Umbilical cord (tissue), 2 donors: ENCODE measurements around the gene RHPN2. TPM values are rescaled to one million over a fixed set of nuclear protein-coding genes. Genes with fewer than 3 reads are reported as not detected.
"Not testable (repeated sequence)": the region's sequence is repeated elsewhere in the genome, so short reads cannot be mapped to it uniquely, and the experiment has no call there.

Source experiments
- DNase-seq: peaks from one replicate; pipeline ENCODE4 v3.0.0-alpha.2; 2015; ENCODE audit warnings: low spot score
- total RNA-seq: library from RNA; depleted of rRNA; stranded (reverse); fragments of >200 nt; gene quantifications from one replicate; pipeline ENCODE4 v1.2.3, GENCODE V29; 2014; ENCODE audit warnings: low replicate concordance; ENCODE audit not compliant: insufficient read depth

RHPN2 gene
- total RNA-seq, 1 donor from 2014 or later = 4.1 TPM

- DNase-seq = no peak
These were observed 87.4 kb downstream of the RHPN2 start for GRCh38 chr19:32977280-32977679.

GRCh38 chr19:32976223-32976805 is 88.4 kb downstream of the RHPN2 start:
- peak; percentile 42 for DNase-seq

- peak; percentile 100 for DNase-seq
These were observed 92.8 kb downstream of the RHPN2 start, which contains the start of the genes CEP89 and FAAP24 for GRCh38 chr19:32971715-32972540. Gene CEP89 (minus strand): TSS chr19:32971958. CDS start chr19:32971874, 84 bp downstream. Gene FAAP24 (plus strand): TSS chr19:32972242. CDS start chr19:32973197, 955 bp downstream.

DNA sequence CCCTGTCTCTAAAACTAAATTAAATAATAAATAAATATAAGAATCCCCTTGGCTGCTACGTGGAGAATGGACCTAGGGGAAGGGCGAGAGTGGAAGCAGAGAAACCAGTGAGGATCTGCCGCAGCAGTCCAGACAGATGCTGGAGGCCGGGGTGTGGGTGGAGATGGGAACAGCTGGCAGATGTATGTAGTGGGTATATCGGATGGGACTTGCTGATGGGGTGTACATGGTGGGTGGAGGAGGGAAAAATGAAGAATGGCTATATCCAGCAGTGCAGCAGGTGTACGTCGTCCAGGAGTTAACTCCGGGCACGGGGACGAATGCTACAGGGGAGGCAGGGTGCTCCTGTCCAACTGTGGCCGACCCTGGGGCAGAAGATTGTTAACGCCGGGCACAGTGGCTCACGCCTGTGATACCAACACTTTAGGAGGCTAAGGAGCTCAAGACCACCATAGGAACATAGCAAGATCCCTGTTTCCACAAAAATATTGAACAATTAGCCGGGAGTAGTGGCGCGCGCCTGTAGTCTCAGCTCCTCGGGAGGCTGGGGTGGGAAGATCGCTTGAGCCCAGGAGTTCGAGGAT is 93.6 kb downstream of the RHPN2 start:
- no peak for DNase-seq

DNA sequence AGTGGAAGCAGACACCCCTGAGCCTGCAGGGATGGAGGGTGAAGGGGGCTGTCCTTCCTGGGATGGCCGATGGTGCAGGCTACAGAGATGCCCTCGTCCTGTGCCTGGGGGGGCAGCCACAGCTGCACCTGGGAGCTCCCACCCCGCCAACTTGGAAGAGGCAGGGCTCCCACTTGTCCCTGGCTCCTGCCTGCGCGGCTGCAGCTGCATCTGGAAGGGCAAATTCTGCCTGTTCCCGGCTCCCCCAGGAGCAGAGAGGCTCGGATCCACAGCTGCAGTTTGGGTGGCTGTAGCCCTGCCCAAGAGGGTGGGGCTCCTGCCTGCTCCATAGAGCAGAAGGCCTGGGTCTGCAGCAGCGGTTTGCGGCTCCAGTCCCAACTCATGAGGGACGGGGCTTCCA is 95.1 kb downstream of the RHPN2 start:
- DNase-seq = no peak

DNA sequence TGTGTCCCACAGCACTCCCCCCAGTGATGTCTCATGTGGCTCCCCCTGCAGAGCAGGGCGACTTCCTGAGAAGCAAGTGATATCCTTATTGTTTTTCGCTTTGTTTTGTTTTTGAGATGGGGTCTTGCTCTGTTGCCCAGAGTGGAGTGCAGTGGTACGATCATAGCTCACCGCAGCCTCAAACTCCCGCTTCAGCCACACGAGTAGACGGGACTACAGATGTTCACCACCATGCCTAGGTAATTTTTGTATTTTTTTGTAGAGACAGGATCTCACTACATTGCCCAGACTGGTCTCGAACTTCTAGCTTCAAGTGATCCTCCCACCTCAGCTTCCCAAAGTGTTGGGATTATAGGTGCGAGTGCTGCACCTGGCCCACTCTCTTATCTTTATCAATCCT is 97.9 kb downstream of the RHPN2 start:
- DNase-seq = no peak

DNA sequence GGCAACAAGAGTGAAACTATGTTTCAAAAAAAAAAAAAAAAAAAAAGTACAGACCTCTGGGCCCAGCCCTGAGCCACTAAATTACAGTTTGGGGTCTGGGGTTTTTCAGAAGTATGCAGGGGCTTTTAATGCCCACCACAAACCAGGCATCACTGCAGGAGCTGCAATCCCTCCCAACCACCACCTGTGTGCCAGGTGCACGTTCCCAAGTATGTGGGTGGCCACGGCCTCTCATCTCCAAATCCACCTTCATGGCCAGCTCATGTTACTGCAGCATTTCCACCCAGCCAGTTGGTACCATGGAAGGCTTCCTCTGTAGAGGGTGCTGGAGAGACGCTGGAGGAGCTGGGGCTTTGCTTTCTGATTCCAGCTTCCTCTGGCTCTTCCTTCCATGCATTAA is 119.4 kb downstream of the RHPN2 start:
- no peak for DNase-seq

DNA sequence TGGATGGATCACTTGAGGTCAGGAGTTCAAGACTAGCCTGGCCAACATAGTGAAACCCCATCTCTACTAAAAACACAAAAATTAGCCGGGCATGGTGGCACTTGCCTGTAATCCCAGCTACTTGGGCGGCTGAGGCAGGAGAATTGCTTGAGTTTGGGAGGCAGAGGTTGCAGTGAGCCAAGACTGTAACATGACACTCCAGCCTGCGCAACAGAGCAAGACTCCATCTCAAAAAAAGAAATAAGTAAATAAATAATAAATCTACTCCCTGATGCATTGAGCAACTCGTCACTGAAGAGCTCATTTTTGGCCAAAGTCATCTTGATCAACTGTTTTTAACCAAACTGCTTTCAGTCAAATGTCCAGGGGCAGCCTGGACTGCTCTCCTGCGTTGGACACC is 123.4 kb downstream of the RHPN2 start:
- DNase-seq = not testable (repeated sequence)

DNA sequence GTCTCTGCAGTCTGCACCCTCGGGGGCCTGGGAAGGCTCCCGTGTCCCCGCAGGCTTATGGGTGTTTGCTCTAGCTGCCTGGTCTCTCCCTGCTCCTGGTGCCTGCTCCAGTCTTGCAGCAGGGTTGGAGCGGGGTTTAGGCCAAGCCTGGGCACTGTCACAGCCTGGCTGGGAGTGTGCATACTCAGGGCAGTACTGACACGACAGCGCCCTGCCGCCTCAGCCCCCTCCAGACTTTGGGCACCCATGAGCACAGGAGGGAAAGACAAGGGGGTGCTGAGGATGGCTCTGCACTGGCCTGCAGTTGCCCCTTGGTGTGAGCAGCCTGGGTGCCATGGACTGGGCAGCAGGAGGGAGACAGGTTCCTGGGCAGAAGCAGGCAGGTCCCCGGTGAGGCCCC is 128.6 kb downstream of the RHPN2 start:
- no peak for DNase-seq

GRCh38 chr19:32935629-32936028 is 129.1 kb downstream of the RHPN2 start:
- DNase-seq = no peak

DNA sequence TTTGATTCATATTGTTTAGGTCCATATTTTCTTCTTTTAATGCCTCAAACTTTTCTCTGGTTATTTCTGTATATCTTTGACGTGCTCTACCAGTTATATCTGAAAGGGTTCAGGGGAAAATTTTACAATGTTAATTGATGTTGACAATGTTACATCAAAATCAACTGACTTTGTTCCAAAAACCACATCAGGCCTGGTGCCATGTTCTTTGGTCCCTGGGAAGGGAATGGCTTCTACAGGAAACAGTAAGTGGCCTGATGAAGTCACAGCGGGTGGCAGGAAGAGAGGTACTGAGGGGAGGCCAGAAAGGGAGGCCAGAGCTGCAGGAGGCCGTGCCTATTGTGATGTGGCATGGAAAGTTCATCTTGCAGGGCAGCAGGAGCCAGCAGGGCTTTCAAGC is 131.1 kb downstream of the RHPN2 start:
- no peak for DNase-seq

GRCh38 chr19:32930567-32930966 is 134.1 kb downstream of the RHPN2 start:
- no peak for DNase-seq

GRCh38 chr19:32928806-32929205 is 135.9 kb downstream of the RHPN2 start:
- DNase-seq = no peak

Other genes with a start within 250 kb of the RHPN2 start
- not detected for gene SLC7A9, start 195.1 kb downstream of the RHPN2 start, total RNA-seq
- gene CEP89, start 92.9 kb downstream of the RHPN2 start, total RNA-seq = 5.8 TPM
- gene FAAP24, start 92.6 kb downstream of the RHPN2 start, total RNA-seq = 0.96 TPM
- gene GPATCH1, start 16.3 kb upstream of the RHPN2 start, total RNA-seq = 13.7 TPM
- gene WDR88, start 67.2 kb upstream of the RHPN2 start, total RNA-seq = not detected
- gene LRP3, start 129.4 kb upstream of the RHPN2 start, total RNA-seq = 12.5 TPM
- gene SLC7A10, start 161.0 kb upstream of the RHPN2 start, total RNA-seq = not detected
- gene CEBPA, start 237.6 kb upstream of the RHPN2 start, total RNA-seq = 7.5 TPM